Epithelial cell of esophagus (primary cell): Measurements from ENCODE around the gene CSRP1.

ENCODE experiments used
- DNase-seq: peaks from one replicate; pipeline ENCODE4 v3.0.0; 2010; ENCODE audit warnings: low read depth
- H3K4me3 ChIP-seq: 2 replicates; pipeline ENCODE4 v1.5.1; 2011; ENCODE audit warnings: mild to moderate bottlenecking, low read length, control low read depth
- TF ChIP-seq, protein P1 (sequence below): IDR thresholded peaks from 2 replicates; pipeline ENCODE4 v1.5.1; 2011; ENCODE audit warnings: low read depth, mild to moderate bottlenecking, low read length, control low read depth, inconsistent platforms; ENCODE audit not compliant: insufficient read depth; ENCODE audit errors: missing control alignments

Gene CSRP1

DNA sequence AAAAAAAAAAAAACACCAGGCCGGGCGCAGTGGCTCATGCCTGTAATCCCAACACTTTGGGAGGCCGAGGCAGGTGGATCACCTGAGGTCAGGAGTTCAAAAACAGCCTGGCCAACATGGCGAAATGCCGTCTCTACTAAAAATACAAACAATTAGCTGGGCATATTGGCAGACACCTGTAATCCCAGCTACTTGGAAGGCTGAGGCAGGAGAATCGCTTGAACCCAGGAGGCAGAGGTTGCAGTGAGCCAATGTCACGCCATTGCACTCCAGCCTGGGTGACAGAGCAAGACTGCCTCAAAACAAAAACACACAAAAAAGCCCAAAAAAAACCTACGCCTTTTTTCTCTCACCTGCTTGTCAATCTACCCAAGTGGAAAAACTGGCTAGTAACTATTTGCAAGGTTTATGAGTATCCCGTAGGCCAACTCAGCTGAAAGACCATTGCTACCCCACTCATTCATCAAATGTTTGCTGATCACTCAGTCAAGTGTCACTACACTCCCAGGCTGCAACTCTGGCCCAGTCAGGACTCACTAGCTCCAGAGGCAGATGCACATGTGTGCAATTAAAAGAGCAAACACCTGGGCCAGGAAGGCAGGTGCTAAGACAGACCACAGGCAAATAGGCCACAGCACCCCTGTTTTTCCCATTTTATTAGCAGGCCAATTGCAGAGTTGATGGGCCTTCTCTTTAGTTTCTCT lies 2.0 kb downstream of the CSRP1 start:
- TF ChIP-seq, protein P1, sequence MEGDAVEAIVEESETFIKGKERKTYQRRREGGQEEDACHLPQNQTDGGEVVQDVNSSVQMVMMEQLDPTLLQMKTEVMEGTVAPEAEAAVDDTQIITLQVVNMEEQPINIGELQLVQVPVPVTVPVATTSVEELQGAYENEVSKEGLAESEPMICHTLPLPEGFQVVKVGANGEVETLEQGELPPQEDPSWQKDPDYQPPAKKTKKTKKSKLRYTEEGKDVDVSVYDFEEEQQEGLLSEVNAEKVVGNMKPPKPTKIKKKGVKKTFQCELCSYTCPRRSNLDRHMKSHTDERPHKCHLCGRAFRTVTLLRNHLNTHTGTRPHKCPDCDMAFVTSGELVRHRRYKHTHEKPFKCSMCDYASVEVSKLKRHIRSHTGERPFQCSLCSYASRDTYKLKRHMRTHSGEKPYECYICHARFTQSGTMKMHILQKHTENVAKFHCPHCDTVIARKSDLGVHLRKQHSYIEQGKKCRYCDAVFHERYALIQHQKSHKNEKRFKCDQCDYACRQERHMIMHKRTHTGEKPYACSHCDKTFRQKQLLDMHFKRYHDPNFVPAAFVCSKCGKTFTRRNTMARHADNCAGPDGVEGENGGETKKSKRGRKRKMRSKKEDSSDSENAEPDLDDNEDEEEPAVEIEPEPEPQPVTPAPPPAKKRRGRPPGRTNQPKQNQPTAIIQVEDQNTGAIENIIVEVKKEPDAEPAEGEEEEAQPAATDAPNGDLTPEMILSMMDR, result no peak
- peak; percentile 16 for DNase-seq
- no peak overlapping the region for H3K4me3 ChIP-seq

DNA sequence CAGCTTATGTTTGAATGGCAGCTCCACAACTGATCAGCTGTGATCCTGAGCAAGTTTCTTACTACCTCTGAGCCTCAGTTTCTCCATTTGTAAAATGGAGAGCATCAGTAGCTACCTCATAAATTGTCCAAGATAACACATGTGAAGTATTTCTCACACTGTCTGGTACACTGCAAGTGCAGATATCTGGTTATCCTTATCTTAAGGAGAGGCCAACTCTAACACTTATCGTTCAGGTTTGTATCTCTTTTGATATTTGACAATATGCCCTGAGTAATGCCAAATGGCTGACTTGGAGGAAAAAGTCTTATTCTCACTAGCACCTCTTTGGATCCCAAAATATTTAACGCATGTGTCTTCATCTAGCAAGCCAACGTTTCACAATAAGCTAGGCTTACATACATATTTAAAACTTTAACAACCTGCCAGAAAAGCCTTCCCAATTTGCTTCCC lies 2.7 kb downstream of the CSRP1 start:
- TF ChIP-seq, protein P1, result no peak
- no peak for DNase-seq
- no peak overlapping the region for H3K4me3 ChIP-seq

DNA sequence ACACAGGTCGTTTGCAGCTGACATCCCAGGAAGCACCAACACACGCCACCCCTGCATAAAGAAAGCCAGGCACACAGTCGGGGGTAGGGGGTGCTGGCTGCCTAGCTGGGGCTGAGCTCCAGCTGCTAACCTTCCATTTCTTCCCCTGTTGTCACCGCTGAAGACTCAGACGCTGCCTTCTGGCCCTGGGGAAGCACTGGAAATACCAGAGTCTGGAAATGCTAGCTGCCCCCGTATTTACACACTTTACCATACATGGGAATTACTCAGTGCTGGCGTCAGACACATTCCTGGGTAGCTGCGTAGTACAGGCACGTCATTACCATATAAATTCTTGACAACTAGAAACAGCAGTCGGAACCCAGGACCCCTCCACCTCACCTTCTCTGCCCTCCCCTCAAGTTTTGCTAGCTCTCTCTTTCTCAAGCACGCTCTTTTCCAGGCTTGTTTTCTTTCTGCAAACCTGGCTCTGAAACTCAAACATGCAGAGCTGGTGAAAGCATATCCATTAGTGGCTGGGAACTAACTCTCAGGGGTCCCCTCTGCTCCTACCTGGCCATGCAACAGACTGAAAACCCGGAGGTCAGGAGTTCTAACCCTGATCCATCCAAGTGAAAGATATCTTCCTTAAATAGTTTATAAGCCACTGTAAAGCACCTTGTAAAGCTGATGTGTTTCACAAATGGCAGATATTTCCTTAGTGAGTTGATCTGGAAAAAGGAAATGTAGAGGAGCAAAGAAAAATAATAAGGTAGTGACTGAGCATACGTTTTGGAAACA lies 3.3 kb downstream of the CSRP1 start:
- H3K4me3 ChIP-seq, result no peak overlapping the region
- TF ChIP-seq, protein P1, result no peak
- DNase-seq, result peak; percentile 91

DNA sequence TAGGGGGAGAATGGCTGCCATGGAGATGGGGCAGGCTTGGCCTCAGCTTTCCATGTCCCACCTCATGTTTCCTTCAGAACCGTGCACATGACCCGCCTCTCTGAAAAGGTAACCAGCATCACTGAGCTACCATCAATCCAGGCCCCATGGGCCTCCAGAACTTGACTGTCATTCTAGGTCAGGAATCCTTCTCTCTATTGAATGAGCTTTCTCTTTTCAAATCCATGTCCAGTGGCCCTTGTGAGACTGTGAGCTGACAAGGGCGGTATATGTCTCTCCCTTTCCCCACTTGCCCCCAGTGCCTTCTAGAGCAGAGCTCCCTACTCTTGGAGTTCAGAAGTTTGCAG lies 4.4 kb downstream of the CSRP1 start:
- no peak overlapping the region for H3K4me3 ChIP-seq
- no peak for DNase-seq
- TF ChIP-seq, protein P1, result no peak

DNA sequence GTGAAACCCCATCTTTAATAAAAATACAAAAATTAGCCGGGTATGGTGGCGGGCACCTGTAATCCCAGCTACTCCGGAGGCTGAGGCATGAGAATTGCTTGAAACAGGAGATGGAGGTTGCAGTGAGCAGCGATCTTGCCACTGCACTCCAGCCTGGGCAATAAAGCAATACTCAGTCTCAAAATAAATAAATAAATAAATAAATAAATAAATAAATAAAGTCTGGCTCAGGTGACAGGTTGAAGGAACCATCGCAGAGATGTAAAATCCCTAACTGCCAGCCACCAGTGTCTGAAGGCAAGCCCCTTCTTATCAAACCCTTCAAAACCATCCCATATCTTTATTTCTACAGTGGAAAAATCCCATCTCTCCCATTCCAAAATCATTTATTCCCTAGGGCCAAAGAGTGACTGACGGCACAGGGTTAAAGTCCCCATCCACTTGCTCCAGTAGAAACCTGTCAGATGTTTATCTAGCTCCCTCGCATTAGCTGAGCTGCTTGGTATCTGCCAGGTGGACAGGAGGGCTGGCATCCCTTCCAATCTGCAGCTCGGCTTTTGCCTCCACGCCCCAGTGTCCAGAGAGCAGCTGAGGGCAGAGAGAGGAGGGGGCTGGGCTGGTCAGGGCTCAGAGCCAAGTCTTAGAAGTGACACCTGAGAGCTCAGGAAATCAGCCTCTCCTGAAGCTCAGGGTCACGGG lies 5.0 kb downstream of the CSRP1 start:
- H3K4me3 ChIP-seq, result no peak overlapping the region
- no peak for DNase-seq
- TF ChIP-seq, protein P1, result no peak

DNA sequence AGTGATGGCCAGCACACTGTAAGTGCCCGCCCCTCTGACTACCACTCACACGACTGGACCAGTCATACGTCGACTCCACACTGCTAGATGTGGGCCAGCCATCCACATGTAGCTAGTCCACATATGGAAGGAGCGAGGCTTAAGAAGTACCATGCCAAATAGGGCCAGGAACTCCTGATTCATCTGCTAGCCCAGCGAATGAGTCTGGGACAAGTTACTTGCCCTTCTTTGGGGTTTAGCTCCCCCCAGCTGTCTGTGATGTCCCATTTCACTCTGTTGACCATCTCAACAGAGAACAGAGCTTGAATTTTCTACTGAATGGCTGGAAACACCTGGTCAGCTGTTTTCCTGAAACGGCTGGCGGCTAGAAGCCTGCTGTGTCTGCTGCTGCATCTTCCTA lies 5.8 kb downstream of the CSRP1 start:
- DNase-seq, result no peak
- H3K4me3 ChIP-seq, result no peak overlapping the region
- TF ChIP-seq, protein P1, result no peak
